ENCODE measurements around the gene PTH1R. TPM values are rescaled to one million over a fixed set of nuclear protein-coding genes. Genes with fewer than 3 reads are reported as not detected.

The PTH1R gene
- total RNA-seq, 1 experiment from 2014 or later: 1.0 TPM

- Histone ChIP-seq H2AK5ac (ENCODE audit: insufficient read length, low read length) (no peak overlapping the region), H3K4me2 (ENCODE audit: insufficient read depth, insufficient read length, low read length) (no peak overlapping the region), H3K23ac (ENCODE audit: insufficient read length, low read depth, low read length) (no peak overlapping the region), H3K4ac (ENCODE audit: low read depth, low read length) (no peak overlapping the region), H3K4me1 (ENCODE audit: insufficient read depth, low read length) (no peaks in the 10 kb centered on the region), H4K20me1 (ENCODE audit: control insufficient read depth, insufficient read depth, insufficient read length) (no peaks in the 10 kb centered on the region), H3K27ac (ENCODE audit: insufficient read length, low read depth, low read length) (no peak overlapping the region), H3T11ph (ENCODE audit: low read length) (no peak overlapping the region), H2BK120ac (ENCODE audit: low read depth, low read length, poor library complexity, severe bottlenecking) (no peak overlapping the region), H2AFZ (ENCODE audit: low read length) (no peak overlapping the region), H3K18ac (ENCODE audit: insufficient read length, low read depth, low read length) (no peak overlapping the region), H3K79me2 (ENCODE audit: insufficient read depth, low read length) (no peaks in the 10 kb centered on the region), H2BK12ac (ENCODE audit: insufficient read length, low read depth, low read length) (no peak overlapping the region), H2BK20ac (ENCODE audit: low read depth, low read length, poor library complexity, severe bottlenecking) (no peak overlapping the region), H4K91ac (ENCODE audit: insufficient read length, low read depth, low read length) (no peak overlapping the region), H3K79me1 (ENCODE audit: insufficient read depth, low read depth, low read length, poor library complexity, severe bottlenecking) (no peaks in the 10 kb centered on the region), H4K5ac (ENCODE audit: insufficient read length, low read depth, low read length) (no peak overlapping the region), H3K9ac (ENCODE audit: extremely low read depth, insufficient read length, low read length) (no peak overlapping the region), H4K8ac (replicated peaks; ENCODE audit: insufficient read length, low read depth, low read length) (no peak overlapping the region), H3K56ac (ENCODE audit: insufficient read length, low read depth, low read length) (no peak overlapping the region), H2BK15ac (ENCODE audit: low read depth, low read length) (no peak overlapping the region), H3K27me3 (ENCODE audit: insufficient read depth, low read length) (no peaks in the 10 kb centered on the region; the same call in 1 of the 2 replicates), H3K14ac (ENCODE audit: insufficient read depth, low read length) (no peak overlapping the region), H3K9me3 (ENCODE audit: control insufficient read depth, low read depth, low read length) (no peaks in the 10 kb centered on the region), H3K23me2 (ENCODE audit: insufficient read length, low read depth, low read length, poor library complexity, severe bottlenecking) (no peaks in the 10 kb centered on the region), H2BK5ac (ENCODE audit: insufficient read length, low read length) (no peak overlapping the region)
- Mint-ChIP-seq H3K4me1 (peaks cover 3 to 5% of the 10 kb centered on the region in 2 experiments; a peak in 3 of 4 replicates), H3K27ac (no peak overlapping the region), H3K36me3 (ENCODE audit: insufficient read depth in 1 of 3, low read depth in 3 of 3) (no peaks in the 10 kb centered on the region), H3K4me3 (no peak overlapping the region), H3K9me3 (no peaks in the 10 kb centered on the region), H3K27me3 (ENCODE audit: low read depth) (peaks cover 2% of the 10 kb centered on the region; the same call in 1 of the 2 replicates)
- no peak for TF ChIP-seq CTCF (conservative IDR thresholded peaks at IDR 0.05)
- DNase-seq: no peak
- WGBS (ENCODE audit: extremely low coverage, insufficient read length, low lambda C conversion rate): no CpG with 5 or more reads among the region's 11 CpGs
Observed at GRCh38 chr3:46905661-46906451, 28.3 kb downstream of the PTH1R start.

Data from H9 (cell line).